Naive B cell (primary cell): ENCODE data around the gene PEX11G. TPM values are rescaled to one million over a fixed set of nuclear protein-coding genes. Genes with fewer than 3 reads are reported as not detected.

Experiments used
- ATAC-seq, 2 donors: fragments of 150-1000 bp; cut with Tn5 transposase; 2 replicates each; pipeline ENCODE4 v1.10.0; 2021; ENCODE audit warnings: low read depth in 2 of 2, mild to moderate bottlenecking in 2 of 2, moderate library complexity in 2 of 2
- DNase-seq: peaks from one replicate; pipeline ENCODE4 v3.0.0; 2022
- H3K27ac Mint-ChIP-seq, 6 donors: one replicate each; pipeline ENCODE4 v1.8.0; 2020 to 2022; ENCODE audit warnings: mild to moderate bottlenecking in 6 of 6, mixed read lengths in 6 of 6, moderate library complexity in 5 of 6, inconsistent platforms in 2 of 6
- H3K27me3 Mint-ChIP-seq, 3 donors: one replicate each; pipeline ENCODE4 v1.8.0; 2021 to 2022; ENCODE audit warnings: mixed read lengths in 3 of 3, mild to moderate bottlenecking in 1 of 3
- H3K36me3 Mint-ChIP-seq, 2 donors: one replicate each; pipeline ENCODE4 v1.8.0; 2020 to 2022; ENCODE audit warnings: mixed read lengths in 2 of 2, inconsistent platforms in 1 of 2, mild to moderate bottlenecking in 1 of 2
- H3K4me1 Mint-ChIP-seq, 3 donors: one replicate each; pipeline ENCODE4 v1.8.0; 2020 to 2022; ENCODE audit warnings: mixed read lengths in 3 of 3, inconsistent platforms in 1 of 3, mild to moderate bottlenecking in 1 of 3, moderate library complexity in 1 of 3
- H3K4me3 Mint-ChIP-seq, 8 donors: one replicate each; pipeline ENCODE4 v1.8.0; 2020 to 2022; ENCODE audit warnings: mild to moderate bottlenecking in 8 of 8, mixed read lengths in 8 of 8, moderate library complexity in 8 of 8, inconsistent platforms in 2 of 8
- H3K9me3 Mint-ChIP-seq, 7 donors: one replicate each; pipeline ENCODE4 v1.8.0; 2020 to 2022; ENCODE audit warnings: mixed read lengths in 7 of 7, mild to moderate bottlenecking in 5 of 7, inconsistent platforms in 2 of 7, moderate library complexity in 1 of 7
- polyA plus RNA-seq, 6 donors: library from polyadenylated mRNA; unstranded; fragments of 300-500 nt; fragmentation: Illumina TruSeq; gene quantifications; one replicate each; pipeline ENCODE4 v1.2.3, GENCODE V29; 2021; ENCODE audit warnings: low read depth in 6 of 6

PEX11G gene
- polyA plus RNA-seq, 6 donors from 2014 or later = 0.52 to 4.4 (median 1.2) TPM

DNA sequence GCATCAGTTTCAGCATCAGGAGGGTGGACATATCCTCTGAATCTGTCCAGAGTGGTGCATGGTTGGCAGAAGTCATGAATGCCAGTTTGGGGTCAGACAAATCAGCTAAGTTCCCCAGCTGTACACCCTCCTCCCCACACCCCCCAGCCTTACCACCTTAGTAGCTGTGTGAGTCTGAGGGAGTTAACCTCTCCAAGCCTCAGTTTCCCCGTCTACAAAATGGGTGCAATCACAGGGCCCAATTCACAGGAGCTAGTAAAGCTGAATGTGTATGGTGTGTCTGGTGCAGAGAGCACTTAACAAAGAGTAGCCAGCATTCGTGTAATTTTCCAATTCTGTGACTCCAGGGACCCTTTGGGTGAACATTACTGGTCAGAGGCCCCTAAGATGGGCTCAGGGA, 13.7 kb upstream of the PEX11G start:
- DNase-seq = no peak
- Mint-ChIP-seq H3K4me1 (peaks cover 13 to 23% (median 23%) of the 10 kb centered on the region in 3 donors), H3K4me3 (no peak overlapping the region), H3K9me3 (peaks cover 0 to 4% (median 0%) of the 10 kb centered on the region in 7 donors), H3K27ac (no peak overlapping the region), H3K27me3 (peaks cover 24 to 71% (median 62%) of the 10 kb centered on the region in 3 donors), H3K36me3 (peaks cover 0 to 9% of the 10 kb centered on the region in 2 donors)
- no peak for ATAC-seq

- no peaks in the 10 kb centered on the region for H3K36me3 Mint-ChIP-seq
- DNase-seq (no peak), ATAC-seq (peak; percentile 8 to 24)
- H3K27ac Mint-ChIP-seq = peak overlapping the region in 1 of 6 donors; percentile 63
- peaks cover 34 to 68% (median 60%) of the 10 kb centered on the region in 3 donors for H3K27me3 Mint-ChIP-seq
- peak overlapping the region in 4 of 8 donors; percentile 42 to 54 (median 51) for H3K4me3 Mint-ChIP-seq
- peaks cover 5 to 17% (median 14%) of the 10 kb centered on the region in 3 donors for H3K4me1 Mint-ChIP-seq
- H3K9me3 Mint-ChIP-seq = no peaks in the 10 kb centered on the region
Measured at GRCh38 chr19:7500811-7501450, 12.1 kb upstream of the PEX11G start.

GRCh38 chr19:7497292-7497691, 8.5 kb upstream of the PEX11G start:
- Mint-ChIP-seq H3K4me3 (peak overlapping the region in 2 of 8 donors; percentile 17 to 45), H3K27me3 (peaks cover 22 to 65% (median 49%) of the 10 kb centered on the region in 3 donors), H3K9me3 (no peaks in the 10 kb centered on the region), H3K27ac (peak overlapping the region in 1 of 6 donors; percentile 26), H3K4me1 (peaks cover 3 to 8% (median 4%) of the 10 kb centered on the region in 3 donors), H3K36me3 (no peaks in the 10 kb centered on the region)
- ATAC-seq (peak; percentile 39 to 60), DNase-seq (no peak)

- H3K27ac Mint-ChIP-seq = peak overlapping the region in 1 of 6 donors; percentile 13
- peak overlapping the region in 1 of 8 donors; percentile 24 for H3K4me3 Mint-ChIP-seq
- DNase-seq (no peak), ATAC-seq (no peak)
- no peaks in the 10 kb centered on the region for H3K36me3 Mint-ChIP-seq
- H3K27me3 Mint-ChIP-seq = peaks cover 12 to 53% (median 41%) of the 10 kb centered on the region in 3 donors
- peaks cover 0 to 5% (median 4%) of the 10 kb centered on the region in 3 donors for H3K4me1 Mint-ChIP-seq
- H3K9me3 Mint-ChIP-seq = no peaks in the 10 kb centered on the region
Measured at GRCh38 chr19:7494416-7495098, 5.7 kb upstream of the PEX11G start.

DNA sequence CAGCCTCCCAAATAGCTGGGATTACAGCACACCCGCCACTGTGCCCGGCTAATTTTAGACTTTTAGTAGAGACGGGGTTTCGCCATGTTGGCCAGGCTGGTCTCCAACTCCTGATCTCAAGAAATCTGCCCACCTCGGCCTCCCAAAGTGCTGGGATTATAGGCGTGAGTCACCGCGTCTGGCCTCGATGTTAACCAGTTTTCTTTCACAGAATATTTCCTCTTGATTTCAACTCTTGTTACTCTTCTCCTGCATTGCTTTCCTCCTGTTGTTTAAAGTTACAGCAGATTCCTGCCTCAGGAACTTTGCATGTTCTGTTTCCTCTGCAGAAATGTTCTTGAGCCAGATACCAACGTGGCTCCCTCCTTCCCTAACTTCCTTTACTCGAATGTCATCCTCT, 3.7 kb upstream of the PEX11G start:
- DNase-seq = no peak
- Mint-ChIP-seq H3K27ac (peak overlapping the region in 1 of 6 donors; percentile 81), H3K36me3 (no peaks in the 10 kb centered on the region), H3K27me3 (peaks cover 10 to 34% (median 26%) of the 10 kb centered on the region in 3 donors), H3K4me1 (peaks cover 0 to 10% (median 9%) of the 10 kb centered on the region in 3 donors), H3K9me3 (no peaks in the 10 kb centered on the region), H3K4me3 (peak overlapping the region in 1 of 8 donors; percentile 64)
- ATAC-seq = no peak

DNA sequence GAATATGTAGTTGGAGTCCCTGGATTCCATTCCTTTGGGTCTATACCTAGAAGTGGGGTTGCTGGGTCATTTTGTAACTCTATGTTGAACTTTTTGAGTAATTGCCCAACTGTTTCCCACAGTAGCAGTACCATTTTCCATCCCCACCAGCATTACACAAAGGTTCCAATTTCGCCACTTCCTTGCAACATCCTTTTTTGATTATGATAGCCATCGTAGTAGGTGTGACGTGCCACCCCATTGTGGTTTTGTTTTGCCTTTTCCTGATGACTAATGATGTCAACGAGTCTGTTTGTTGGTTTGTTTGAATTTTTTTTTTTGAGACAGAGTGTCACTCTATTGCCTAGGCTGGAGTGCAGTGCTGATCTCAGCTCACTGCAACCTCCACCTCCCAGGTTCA, 3.3 kb upstream of the PEX11G start:
- DNase-seq (no peak), ATAC-seq (no peak)
- peak overlapping the region in 2 of 8 donors; percentile 63 to 64 for H3K4me3 Mint-ChIP-seq
- peaks cover 5 to 30% (median 22%) of the 10 kb centered on the region in 3 donors for H3K27me3 Mint-ChIP-seq
- H3K4me1 Mint-ChIP-seq = peaks cover 0 to 10% (median 9%) of the 10 kb centered on the region in 3 donors
- H3K27ac Mint-ChIP-seq = no peak overlapping the region
- H3K9me3 Mint-ChIP-seq = no peaks in the 10 kb centered on the region
- no peaks in the 10 kb centered on the region for H3K36me3 Mint-ChIP-seq

- Mint-ChIP-seq H3K36me3 (no peaks in the 10 kb centered on the region), H3K4me1 (peaks cover 0 to 10% (median 9%) of the 10 kb centered on the region in 3 donors), H3K27ac (peak overlapping the region in 5 of 6 donors; percentile 10 to 94 (median 75)), H3K27me3 (peaks cover 0 to 12% (median 6%) of the 10 kb centered on the region in 3 donors), H3K9me3 (no peaks in the 10 kb centered on the region), H3K4me3 (peak overlapping the region; percentile 73 to 90 (median 85))
- no peak for ATAC-seq
- DNase-seq = no peak
Measured at GRCh38 chr19:7489609-7490044, 792 bp upstream of the PEX11G start.

DNA sequence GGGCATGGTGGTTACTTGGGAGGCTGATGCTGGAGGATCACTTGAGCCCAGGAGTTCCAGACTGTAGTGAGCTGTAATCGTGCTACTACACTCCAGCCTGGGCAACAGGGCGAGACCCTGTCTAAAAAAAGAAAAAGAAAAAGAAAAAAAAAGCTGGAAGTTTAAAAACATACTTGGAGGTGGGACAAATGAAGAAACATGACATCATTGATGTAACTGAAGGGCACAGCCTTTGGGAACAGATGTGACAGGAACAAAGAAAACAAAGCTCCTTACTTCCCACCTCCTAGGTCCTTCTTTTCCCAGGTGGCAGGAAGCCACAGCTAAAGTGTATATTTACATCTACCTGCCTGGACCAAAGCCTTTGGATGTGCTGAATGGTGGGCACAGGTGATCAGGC, 1.9 kb downstream of the PEX11G start:
- Mint-ChIP-seq H3K36me3 (no peaks in the 10 kb centered on the region), H3K27me3 (peaks cover 0 to 4% (median 0%) of the 10 kb centered on the region in 3 donors), H3K27ac (peak overlapping the region in 2 of 6 donors; percentile 41 to 81), H3K4me1 (peaks cover 13 to 17% (median 15%) of the 10 kb centered on the region in 3 donors), H3K4me3 (peak overlapping the region in 4 of 8 donors; percentile 44 to 85 (median 62)), H3K9me3 (peaks cover 0 to 2% (median 0%) of the 10 kb centered on the region in 7 donors)
- no peak for ATAC-seq
- DNase-seq = no peak

GRCh38 chr19:7483720-7484201, 5.1 kb downstream of the PEX11G start:
- peak overlapping the region in 4 of 6 donors; percentile 51 to 96 (median 84) for H3K27ac Mint-ChIP-seq
- H3K27me3 Mint-ChIP-seq = no peaks in the 10 kb centered on the region
- no peaks in the 10 kb centered on the region for H3K36me3 Mint-ChIP-seq
- H3K4me3 Mint-ChIP-seq = peak overlapping the region in 3 of 8 donors; percentile 47 to 80 (median 67)
- ATAC-seq (no peak), DNase-seq (no peak)
- H3K9me3 Mint-ChIP-seq = peaks cover 0 to 2% (median 0%) of the 10 kb centered on the region in 7 donors
- peaks cover 8 to 14% (median 13%) of the 10 kb centered on the region in 3 donors for H3K4me1 Mint-ChIP-seq

DNA sequence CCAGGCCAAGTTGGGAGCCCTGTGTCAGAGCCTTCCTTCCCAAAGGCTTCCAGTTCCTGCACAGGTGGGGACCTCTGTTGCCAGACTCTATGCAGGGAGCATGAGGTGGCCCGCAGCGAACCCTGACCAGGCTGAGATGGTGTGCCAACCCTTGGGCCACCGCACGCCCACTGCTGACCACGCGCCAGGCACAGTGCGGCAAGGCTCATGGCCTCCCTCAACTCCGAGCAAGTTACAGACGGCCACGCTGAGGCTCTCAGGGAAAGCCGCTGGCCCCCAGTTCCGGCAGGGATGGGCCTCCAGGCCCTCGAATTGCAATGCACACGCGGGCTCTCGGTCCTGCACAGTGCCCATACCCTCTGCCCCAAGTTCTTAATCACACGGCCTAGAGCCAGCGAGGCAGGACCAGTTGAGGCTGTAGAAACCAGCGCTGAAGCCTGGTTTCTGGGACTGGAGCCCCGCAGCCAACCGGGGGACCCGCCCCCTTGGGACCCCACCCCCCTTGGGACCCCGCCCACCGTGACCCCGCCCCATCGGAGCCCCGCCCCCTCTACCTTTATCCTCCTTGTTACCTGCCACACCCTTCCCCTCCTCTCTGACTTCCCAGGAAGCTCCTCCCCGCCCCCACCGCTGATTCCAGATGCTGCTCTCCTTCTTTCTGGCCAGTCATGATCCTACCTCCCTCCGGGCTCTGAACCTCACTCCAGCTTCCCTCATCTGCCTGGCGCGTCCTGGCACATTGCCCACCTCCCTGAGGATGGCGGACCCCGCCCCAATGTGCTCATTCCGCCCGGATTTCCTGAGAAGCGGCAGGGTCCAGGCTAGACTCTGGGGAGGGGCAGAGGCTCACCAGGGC, 6.0 kb downstream of the PEX11G start:
- peaks cover 0 to 2% (median 0%) of the 10 kb centered on the region in 7 donors for H3K9me3 Mint-ChIP-seq
- DNase-seq = no peak
- peak overlapping the region in 5 of 8 donors; percentile 47 to 80 (median 66) for H3K4me3 Mint-ChIP-seq
- peak; percentile 8 to 23 for ATAC-seq
- H3K27me3 Mint-ChIP-seq = no peaks in the 10 kb centered on the region
- peak overlapping the region in 5 of 6 donors; percentile 77 to 96 (median 82) for H3K27ac Mint-ChIP-seq
- no peaks in the 10 kb centered on the region for H3K36me3 Mint-ChIP-seq
- H3K4me1 Mint-ChIP-seq = peaks cover 8 to 14% (median 13%) of the 10 kb centered on the region in 3 donors

DNA sequence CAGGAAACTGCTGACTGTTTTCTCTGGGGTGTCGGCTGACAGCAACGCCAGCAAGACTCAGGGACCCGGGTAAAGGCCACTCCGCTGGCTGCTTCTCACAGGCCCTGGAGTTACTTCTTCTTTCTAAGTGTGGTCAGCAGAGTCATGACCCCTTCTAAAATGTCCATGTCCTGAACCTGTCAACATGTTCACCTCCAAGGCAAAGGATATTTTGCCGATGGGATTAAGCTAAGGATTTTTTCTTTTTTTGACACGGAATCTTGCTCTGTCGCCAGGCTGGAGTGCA, 7.9 kb downstream of the PEX11G start:
- Mint-ChIP-seq H3K36me3 (no peaks in the 10 kb centered on the region), H3K4me3 (peak overlapping the region in 1 of 8 donors; percentile 12), H3K9me3 (peaks cover 0 to 2% (median 0%) of the 10 kb centered on the region in 7 donors), H3K27me3 (no peaks in the 10 kb centered on the region), H3K27ac (peak overlapping the region in 4 of 6 donors; percentile 22 to 81 (median 61)), H3K4me1 (peaks cover 8 to 25% (median 13%) of the 10 kb centered on the region in 3 donors)
- DNase-seq (no peak), ATAC-seq (no peak)

GRCh38 chr19:7480222-7480969, 8.4 kb downstream of the PEX11G start:
- Mint-ChIP-seq H3K36me3 (no peaks in the 10 kb centered on the region), H3K4me3 (peak overlapping the region in 2 of 8 donors; percentile 12 to 70), H3K4me1 (peaks cover 8 to 26% (median 13%) of the 10 kb centered on the region in 3 donors), H3K27me3 (no peaks in the 10 kb centered on the region), H3K9me3 (peaks cover 0 to 2% (median 0%) of the 10 kb centered on the region in 7 donors), H3K27ac (peak overlapping the region; percentile 20 to 70 (median 48))
- no peak for DNase-seq
- no peak for ATAC-seq
